Measurements from ENCODE around the gene ZNF146. TPM values are rescaled to one million over a fixed set of nuclear protein-coding genes. Genes with fewer than 3 reads are reported as not detected.

ZNF146 gene
- total RNA-seq, 1 donor: 107 TPM

GRCh38 chr19:36236946-36237310 lies 22.0 kb downstream of the ZNF146 start:
- DNase-seq (ENCODE audit: low read depth): no peak
- TF ChIP-seq CTCF (IDR thresholded peaks at IDR 0.05; ENCODE audit: insufficient read depth, low read length): no peak
- no peak overlapping the region for H3K4me3 ChIP-seq (ENCODE audit: low read depth, low read length)

GRCh38 chr19:36244066-36244465 lies 29.2 kb downstream of the ZNF146 start:
- H3K4me3 ChIP-seq (ENCODE audit: low read depth, low read length): no peak overlapping the region
- no peak for TF ChIP-seq CTCF (IDR thresholded peaks at IDR 0.05; ENCODE audit: insufficient read depth, low read length)
- no peak for DNase-seq (ENCODE audit: low read depth)

GRCh38 chr19:36245210-36246005 lies 30.5 kb downstream of the ZNF146 start:
- TF ChIP-seq CTCF (IDR thresholded peaks at IDR 0.05; ENCODE audit: insufficient read depth, low read length): no peak
- DNase-seq (ENCODE audit: low read depth): no peak
- H3K4me3 ChIP-seq (ENCODE audit: low read depth, low read length): no peak overlapping the region

- DNase-seq (ENCODE audit: low read depth): no peak
- TF ChIP-seq CTCF (IDR thresholded peaks at IDR 0.05; ENCODE audit: insufficient read depth, low read length): no peak
- no peak overlapping the region for H3K4me3 ChIP-seq (ENCODE audit: low read depth, low read length)
Measured at GRCh38 chr19:36246006-36246481, 31.1 kb downstream of the ZNF146 start.

- TF ChIP-seq CTCF (IDR thresholded peaks at IDR 0.05; ENCODE audit: insufficient read depth, low read length): no peak
- DNase-seq (ENCODE audit: low read depth): no peak
- no peak overlapping the region for H3K4me3 ChIP-seq (ENCODE audit: low read depth, low read length)
Measured at GRCh38 chr19:36252047-36252446, 37.1 kb downstream of the ZNF146 start.

- TF ChIP-seq CTCF (IDR thresholded peaks at IDR 0.05; ENCODE audit: insufficient read depth, low read length): no peak
- H3K4me3 ChIP-seq (ENCODE audit: low read depth, low read length): no peak overlapping the region
- no peak for DNase-seq (ENCODE audit: low read depth)
Measured at GRCh38 chr19:36254848-36255247, 39.9 kb downstream of the ZNF146 start.

- DNase-seq (ENCODE audit: low read depth): no peak
- H3K4me3 ChIP-seq (ENCODE audit: low read depth, low read length): no peak overlapping the region
- TF ChIP-seq CTCF (IDR thresholded peaks at IDR 0.05; ENCODE audit: insufficient read depth, low read length): no peak
Measured at GRCh38 chr19:36255316-36255715, 40.4 kb downstream of the ZNF146 start.

All from fibroblast of the aortic adventitia (primary cell).